ENCODE data around the gene OR1I1. TPM values are rescaled to one million over a fixed set of nuclear protein-coding genes. Genes with fewer than 3 reads are reported as not detected.
A peak's percentile ranks its signal among the peaks of the same experiment; 100 is the strongest.

OR1I1 gene
- total RNA-seq, 1 experiment from 2014 or later, result not detected

- no peak for DNase-seq (ENCODE audit: extremely low read depth, low read depth)
Measured at GRCh38 chr19:15115762-15116615, 34.0 kb downstream of the OR1I1 start.

DNA sequence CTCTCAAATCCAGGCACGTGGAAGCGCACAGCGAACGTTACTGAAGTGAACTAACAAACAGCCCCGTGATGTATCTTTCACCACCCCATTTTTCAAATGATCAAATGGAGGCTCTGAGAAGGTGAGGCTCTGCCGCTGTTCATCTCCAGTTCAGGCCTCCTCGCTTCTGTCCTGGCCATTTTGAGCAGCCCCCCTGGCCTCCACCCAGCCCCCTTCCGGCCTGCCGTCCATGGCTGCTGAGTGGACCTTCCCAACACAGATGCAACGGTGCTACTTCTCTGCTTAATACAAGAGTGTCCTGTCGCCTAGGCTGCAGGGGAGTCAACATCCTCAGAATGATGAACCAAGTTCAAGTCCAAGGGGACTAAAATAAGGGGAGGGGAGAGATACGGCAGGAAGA lies 34.8 kb downstream of the OR1I1 start:
- no peak for DNase-seq (ENCODE audit: extremely low read depth, low read depth)

- DNase-seq (ENCODE audit: extremely low read depth, low read depth), result no peak
Measured at GRCh38 chr19:15118248-15118647, 36.2 kb downstream of the OR1I1 start.

DNA sequence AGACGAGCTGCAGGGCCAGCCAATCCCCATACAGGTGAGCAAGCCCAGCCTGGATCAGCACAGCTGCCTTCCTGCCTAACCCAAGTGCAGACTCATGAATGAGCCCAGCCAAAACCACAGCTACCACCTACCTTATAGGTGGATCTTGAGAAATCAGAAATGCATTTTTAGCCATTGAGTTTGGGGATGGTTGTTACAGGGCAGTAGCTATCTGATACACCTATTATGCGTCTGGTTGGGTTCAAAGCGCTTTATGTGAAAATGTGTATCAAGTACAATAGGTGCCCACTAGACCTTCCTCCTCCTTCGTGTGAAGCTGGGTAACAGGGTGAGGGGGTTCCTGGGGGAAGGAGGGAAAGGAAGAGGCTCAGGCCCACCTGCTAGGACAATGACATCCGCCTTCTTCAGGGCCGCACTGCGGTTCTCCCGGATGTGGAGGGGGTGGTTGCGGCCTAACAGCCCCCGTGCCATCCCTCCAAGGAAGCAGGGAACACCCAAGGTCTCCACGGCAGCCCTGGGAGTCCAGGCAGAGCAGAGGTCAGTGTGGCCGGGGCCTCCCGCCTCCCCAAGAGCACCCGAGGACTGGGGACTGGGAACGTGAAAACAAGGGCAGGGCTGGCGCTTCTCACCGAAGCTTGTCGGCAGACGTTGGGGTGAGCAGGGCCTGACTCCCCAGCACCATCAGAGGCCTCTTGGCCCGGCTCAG lies 36.9 kb downstream of the OR1I1 start:
- no peak for DNase-seq (ENCODE audit: extremely low read depth, low read depth)

GRCh38 chr19:15120135-15121026 lies 38.4 kb downstream of the OR1I1 start:
- DNase-seq (ENCODE audit: extremely low read depth, low read depth), result no peak

DNA sequence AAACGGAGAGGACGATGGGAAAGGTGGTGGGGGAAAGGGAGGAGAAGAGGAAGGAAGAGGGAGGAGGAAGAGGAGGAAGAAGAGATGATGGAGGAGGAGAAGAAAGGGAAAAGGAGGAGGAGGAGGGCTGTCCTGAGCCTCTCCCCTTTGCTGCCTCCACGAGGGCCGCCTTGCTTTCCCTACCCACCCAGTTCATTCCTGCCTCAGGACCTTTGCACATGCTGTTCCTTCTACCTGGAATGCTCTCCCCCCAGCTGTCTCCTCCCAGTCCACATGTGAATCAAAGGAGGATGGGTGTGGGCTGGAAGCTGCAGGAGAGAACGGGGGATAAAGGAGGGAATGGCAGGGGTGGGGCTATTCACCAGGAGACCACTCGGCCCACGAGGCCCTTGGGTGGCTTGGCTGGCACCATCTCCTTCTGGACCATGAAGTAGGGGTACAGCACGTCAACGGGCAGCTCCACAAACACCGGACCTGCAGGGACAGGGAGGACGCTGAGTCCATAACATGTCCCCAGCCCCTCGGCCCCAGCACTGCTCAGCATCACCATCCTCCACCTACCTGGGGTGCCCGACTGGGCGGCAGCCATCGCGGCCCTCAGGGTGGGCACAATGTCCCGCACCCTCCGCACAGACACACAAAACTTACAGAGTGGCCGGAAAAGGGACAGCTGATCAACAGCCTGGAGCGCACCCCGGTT lies 40.5 kb downstream of the OR1I1 start:
- DNase-seq (ENCODE audit: extremely low read depth, low read depth), result no peak

GRCh38 chr19:15123031-15123890 lies 41.2 kb downstream of the OR1I1 start:
- no peak for DNase-seq (ENCODE audit: extremely low read depth, low read depth)

GRCh38 chr19:15123900-15124299 lies 41.9 kb downstream of the OR1I1 start:
- DNase-seq (ENCODE audit: extremely low read depth, low read depth), result no peak

GRCh38 chr19:15124572-15125231 lies 42.7 kb downstream of the OR1I1 start:
- no peak for DNase-seq (ENCODE audit: extremely low read depth, low read depth)

DNA sequence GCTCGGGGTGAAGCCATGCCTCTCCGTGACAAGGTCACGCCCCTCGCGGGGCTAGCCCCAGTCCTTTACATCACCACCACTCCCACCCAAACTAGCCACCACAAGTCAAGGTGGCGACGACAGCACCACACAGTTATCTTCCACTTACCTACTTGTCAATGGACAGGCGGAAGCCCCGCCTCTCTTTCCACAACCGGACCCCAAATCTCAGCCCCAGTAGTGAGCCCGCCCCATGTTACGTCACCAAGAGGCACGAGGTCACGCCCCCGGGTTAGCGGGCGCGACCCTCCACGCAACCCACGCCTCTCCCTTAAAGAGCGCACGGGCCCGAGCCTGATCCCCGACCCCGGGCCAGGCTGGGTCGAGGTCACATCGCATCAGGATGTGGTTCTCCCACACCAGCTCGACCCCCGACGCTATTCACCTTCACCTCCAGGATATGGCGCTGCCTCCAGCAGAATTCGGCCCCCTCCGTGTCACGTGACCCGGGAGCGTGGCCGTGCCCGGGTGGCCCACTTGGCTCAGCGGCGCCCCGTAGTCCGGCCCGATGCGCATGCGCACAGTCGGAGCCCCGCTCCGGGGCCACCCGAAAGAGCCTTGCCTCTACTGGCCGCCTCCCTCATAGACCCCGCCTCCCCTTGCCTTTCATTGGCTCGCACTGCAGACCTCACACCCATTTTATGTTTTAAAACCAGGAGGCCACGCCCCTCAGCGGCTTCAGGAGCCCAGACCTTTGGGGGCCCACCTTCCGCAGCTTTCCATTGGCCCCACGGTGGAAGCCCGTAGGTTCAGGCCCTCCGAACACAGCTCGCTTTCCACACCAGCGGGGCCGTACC lies 43.4 kb downstream of the OR1I1 start:
- DNase-seq (ENCODE audit: extremely low read depth, low read depth), result peak; percentile 95

- no peak for DNase-seq (ENCODE audit: extremely low read depth, low read depth)
Measured at GRCh38 chr19:15126131-15126910, 44.3 kb downstream of the OR1I1 start.

GRCh38 chr19:15128162-15128770 lies 46.3 kb downstream of the OR1I1 start:
- no peak for DNase-seq (ENCODE audit: extremely low read depth, low read depth)

- no peak for DNase-seq (ENCODE audit: extremely low read depth, low read depth)
Measured at GRCh38 chr19:15129856-15130585, 48.0 kb downstream of the OR1I1 start.

DNA sequence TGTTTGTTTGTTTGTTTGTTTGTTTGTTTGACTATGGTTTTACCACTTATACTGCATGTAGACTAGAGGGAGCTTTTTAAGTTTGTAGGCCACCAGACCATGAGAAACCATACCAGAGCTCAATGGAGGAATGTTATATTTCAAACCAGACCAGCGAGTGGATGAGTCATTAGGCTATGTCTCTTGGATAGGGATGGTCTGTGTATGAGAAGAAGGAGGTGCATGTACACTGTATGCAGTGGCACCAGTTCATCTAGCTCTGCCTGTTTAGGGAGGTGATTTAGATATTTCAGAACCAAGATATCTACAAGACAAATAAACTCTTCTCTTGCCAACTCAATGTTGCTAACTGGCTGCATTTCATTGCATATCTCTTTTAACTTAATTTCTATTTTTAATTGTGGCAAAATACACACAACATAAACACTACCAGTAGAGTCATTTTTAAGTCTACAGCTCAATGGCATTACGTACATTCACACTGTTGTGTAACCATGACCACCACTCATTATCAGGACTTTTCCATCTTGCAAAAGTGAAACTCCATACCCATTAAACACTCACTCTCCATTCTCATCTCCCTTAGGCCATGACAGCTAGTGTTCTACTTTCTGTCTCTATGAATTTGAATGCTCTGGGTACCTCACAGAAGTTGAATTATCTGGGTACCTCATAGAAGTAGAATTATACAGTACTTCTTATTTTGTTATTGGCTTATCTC lies 54.4 kb downstream of the OR1I1 start:
- no peak for DNase-seq (ENCODE audit: extremely low read depth, low read depth)

- DNase-seq (ENCODE audit: extremely low read depth, low read depth), result no peak
Measured at GRCh38 chr19:15137777-15138176, 55.8 kb downstream of the OR1I1 start.
